ENCODE measurements around the gene TLK1. TPM values are rescaled to one million over a fixed set of nuclear protein-coding genes. Genes with fewer than 3 reads are reported as not detected.

Gene TLK1
- total and polyA plus RNA-seq, 2 of the 4 experiments (the other 2 are of a cell fraction): 7.3 to 12.5 TPM

DNA sequence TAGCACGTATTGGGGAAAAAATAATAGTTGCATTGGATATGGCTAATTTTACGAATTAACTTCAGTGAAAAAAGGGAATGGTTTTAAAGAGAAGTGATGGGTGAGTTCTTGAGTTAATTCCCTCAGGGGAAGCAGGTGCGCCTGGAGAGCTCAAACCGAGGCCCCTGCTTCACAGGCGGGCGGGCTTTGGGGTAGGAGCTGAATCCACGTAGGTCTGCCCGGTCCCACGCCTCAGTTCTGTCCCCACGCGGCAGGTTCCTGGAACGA lies 187.5 kb downstream of the TLK1 start (continued):
- TF ChIP-seq NFE2L2 (IDR thresholded peaks at IDR 0.05; ENCODE audit: low read depth, low read length): no peak
- TF ChIP-seq RAD21 (IDR thresholded peaks at IDR 0.05; ENCODE audit: low read length): no peak
- no peak for TF ChIP-seq MAFK (IDR thresholded peaks at IDR 0.05; ENCODE audit: low read depth, low read length)
- TF ChIP-seq RCOR1 (IDR thresholded peaks at IDR 0.05; ENCODE audit: insufficient replicate concordance, low read length): no peak
- TF ChIP-seq BHLHE40 (IDR thresholded peaks at IDR 0.05; ENCODE audit: low read depth, low read length): no peak
- TF ChIP-seq MXI1 (IDR thresholded peaks at IDR 0.05; ENCODE audit: borderline replicate concordance, low read depth, low read length): no peak
